ENCODE data around the gene ABHD3.

DNA sequence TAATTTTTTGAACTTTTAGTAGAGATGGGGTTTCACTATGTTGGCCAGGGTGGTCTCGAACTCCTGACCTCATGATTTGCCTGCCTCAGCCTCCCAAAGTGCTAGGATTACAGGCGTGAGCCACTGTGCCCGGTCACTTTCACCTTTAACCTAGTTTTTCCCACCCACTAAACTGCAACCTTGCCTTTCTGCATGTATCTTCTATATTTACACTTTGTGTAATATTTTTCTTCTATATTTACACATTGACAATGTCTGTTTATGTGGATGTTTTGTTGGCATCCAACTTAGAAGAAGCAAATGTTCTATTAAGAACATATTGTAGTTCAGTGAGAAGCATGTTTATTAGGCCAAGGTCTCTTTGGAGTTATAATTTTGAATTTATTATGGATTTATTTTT is 65.8 kb downstream of the ABHD3 start:
- TF ChIP-seq, protein P1, sequence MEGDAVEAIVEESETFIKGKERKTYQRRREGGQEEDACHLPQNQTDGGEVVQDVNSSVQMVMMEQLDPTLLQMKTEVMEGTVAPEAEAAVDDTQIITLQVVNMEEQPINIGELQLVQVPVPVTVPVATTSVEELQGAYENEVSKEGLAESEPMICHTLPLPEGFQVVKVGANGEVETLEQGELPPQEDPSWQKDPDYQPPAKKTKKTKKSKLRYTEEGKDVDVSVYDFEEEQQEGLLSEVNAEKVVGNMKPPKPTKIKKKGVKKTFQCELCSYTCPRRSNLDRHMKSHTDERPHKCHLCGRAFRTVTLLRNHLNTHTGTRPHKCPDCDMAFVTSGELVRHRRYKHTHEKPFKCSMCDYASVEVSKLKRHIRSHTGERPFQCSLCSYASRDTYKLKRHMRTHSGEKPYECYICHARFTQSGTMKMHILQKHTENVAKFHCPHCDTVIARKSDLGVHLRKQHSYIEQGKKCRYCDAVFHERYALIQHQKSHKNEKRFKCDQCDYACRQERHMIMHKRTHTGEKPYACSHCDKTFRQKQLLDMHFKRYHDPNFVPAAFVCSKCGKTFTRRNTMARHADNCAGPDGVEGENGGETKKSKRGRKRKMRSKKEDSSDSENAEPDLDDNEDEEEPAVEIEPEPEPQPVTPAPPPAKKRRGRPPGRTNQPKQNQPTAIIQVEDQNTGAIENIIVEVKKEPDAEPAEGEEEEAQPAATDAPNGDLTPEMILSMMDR (IDR thresholded peaks at IDR 0.05; ENCODE audit: extremely low read depth in 1 of 2, insufficient read depth in 1 of 2, low read depth in 1 of 2, low read length in 2 of 2), result no peak
- no peak for TF ChIP-seq EZH2 (IDR thresholded peaks at IDR 0.05; ENCODE audit: borderline replicate concordance, low read depth, low read length, severe bottlenecking)

All from endothelial cell of umbilical vein (primary cell).